HG03097 (cell line): Measurements from ENCODE around the gene C6orf132.

Experiments
- ATAC-seq: cut with Tn5 transposase; IDR thresholded peaks from one replicate; pipeline ENCODE4 v1.9.1; 2021; ENCODE audit not compliant: unreplicated experiment, low FRiP score

C6orf132 gene

GRCh38 chr6:42137194-42137753, 5.1 kb downstream of the C6orf132 start:
- no peak for ATAC-seq

GRCh38 chr6:42136508-42137193, 5.8 kb downstream of the C6orf132 start:
- ATAC-seq: no peak

GRCh38 chr6:42135722-42136121, 6.7 kb downstream of the C6orf132 start:
- ATAC-seq: no peak

GRCh38 chr6:42135161-42135560, 7.3 kb downstream of the C6orf132 start:
- ATAC-seq: no peak

- ATAC-seq: no peak
These were observed 8.5 kb downstream of the C6orf132 start for GRCh38 chr6:42133926-42134325.

GRCh38 chr6:42131531-42131930, 10.9 kb downstream of the C6orf132 start:
- no peak for ATAC-seq

GRCh38 chr6:42129360-42129676, 13.1 kb downstream of the C6orf132 start:
- no peak for ATAC-seq

GRCh38 chr6:42128460-42129359, 13.7 kb downstream of the C6orf132 start:
- ATAC-seq: no peak

GRCh38 chr6:42125663-42126062, 16.8 kb downstream of the C6orf132 start:
- no peak for ATAC-seq

- ATAC-seq: no peak
These were observed 17.2 kb downstream of the C6orf132 start for GRCh38 chr6:42125231-42125630.

- ATAC-seq: no peak
These were observed 18.1 kb downstream of the C6orf132 start for GRCh38 chr6:42124223-42124836.

GRCh38 chr6:42123379-42124103, 18.9 kb downstream of the C6orf132 start:
- no peak for ATAC-seq

- no peak for ATAC-seq
These were observed 21.2 kb downstream of the C6orf132 start for GRCh38 chr6:42120895-42121865.

- ATAC-seq: no peak
These were observed 24.0 kb downstream of the C6orf132 start for GRCh38 chr6:42118162-42119001.

GRCh38 chr6:42117843-42118161, 24.6 kb downstream of the C6orf132 start:
- no peak for ATAC-seq

GRCh38 chr6:42113936-42114636, 28.3 kb downstream of the C6orf132 start:
- no peak for ATAC-seq

- ATAC-seq: no peak
These were observed 30.1 kb downstream of the C6orf132 start for GRCh38 chr6:42112351-42112750.

GRCh38 chr6:42110683-42111082, 31.7 kb downstream of the C6orf132 start:
- no peak for ATAC-seq
